GM13976 (cell line): ENCODE measurements around the gene FRY.

ENCODE experiments used
- DNase-seq: peaks from one replicate; pipeline ENCODE4 v3.0.0; 2012; ENCODE audit warnings: low spot score
- CTCF ChIP-seq: IDR thresholded peaks from 2 replicates; pipeline ENCODE4 v1.5.1; 2012; ENCODE audit warnings: borderline replicate concordance, mild to moderate bottlenecking; ENCODE audit not compliant: insufficient read depth; ENCODE audit errors: extremely low read depth, missing control alignments, control extremely low read depth
- in situ Hi-C: fragments of 300-500 bp; cut with MboI; formaldehyde crosslinking; loops from one replicate; pipeline ENCODE4 v1.12.0; 2022; ENCODE audit warnings: low sequenced_read_pairs, mixed read lengths, inconsistent platforms; ENCODE audit not compliant: unreplicated experiment

Gene FRY

GRCh38 chr13:32254916-32255723 is 223.5 kb downstream of the FRY start:
- TF ChIP-seq CTCF, result no peak
- in situ Hi-C loops, result no loop called here
- DNase-seq, result no peak

- TF ChIP-seq CTCF, result no peak
- in situ Hi-C loops, result no loop called here
Observed at GRCh38 chr13:32255724-32256109, 224.1 kb downstream of the FRY start.

GRCh38 chr13:32256243-32256642 is 224.7 kb downstream of the FRY start:
- in situ Hi-C loops, result no loop called here
- no peak for DNase-seq
- TF ChIP-seq CTCF, result no peak

More at GRCh38 chr13:32255724-32256109, 224.1 kb downstream of the FRY start:
- no peak for DNase-seq

- in situ Hi-C loops, result no loop called here
- DNase-seq, result no peak
- TF ChIP-seq CTCF, result no peak
Observed at GRCh38 chr13:32257649-32258048, 226.1 kb downstream of the FRY start.

GRCh38 chr13:32259116-32259515 is 227.5 kb downstream of the FRY start:
- no peak for DNase-seq
- TF ChIP-seq CTCF, result no peak
- in situ Hi-C loops, result no loop called here

GRCh38 chr13:32261567-32261966 is 230.0 kb downstream of the FRY start:
- in situ Hi-C loops, result no loop called here
- TF ChIP-seq CTCF, result no peak
- DNase-seq, result no peak
